ENCODE data around the gene BLID.

BLID gene

DNA sequence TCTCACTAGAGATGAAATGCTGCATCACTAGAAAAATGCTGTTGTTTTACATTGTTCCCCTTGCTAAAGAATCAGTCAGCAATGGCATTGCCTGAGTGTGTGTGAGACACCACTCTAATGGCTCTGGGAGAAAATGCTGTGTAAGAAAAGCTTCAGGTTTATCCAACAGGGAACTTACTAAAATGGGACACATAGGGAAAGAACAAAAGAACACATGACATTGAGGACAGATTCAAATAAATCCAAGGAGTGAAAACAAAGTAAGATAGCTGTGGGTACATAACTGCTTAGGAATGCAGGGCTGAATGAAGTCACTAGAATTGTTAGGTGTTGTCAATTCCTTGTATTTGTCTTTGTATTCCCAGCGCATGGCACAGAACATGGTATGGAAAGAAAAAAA, 24.2 kb downstream of the BLID start:
- Histone ChIP-seq H3K4me1 (ENCODE audit: control insufficient read depth, insufficient read depth, low read length) (no peaks in the 10 kb centered on the region), H3K36me3 (ENCODE audit: control insufficient read depth, insufficient read depth, low read length) (no peaks in the 10 kb centered on the region), H3K9ac (ENCODE audit: low read depth, low read length) (no peak overlapping the region), H3K4me3 (ENCODE audit: low read depth, low read length) (no peak overlapping the region), H3K9me3 (ENCODE audit: control insufficient read depth, insufficient read depth, low read length) (no peaks in the 10 kb centered on the region), H3K27me3 (ENCODE audit: control insufficient read depth, insufficient read depth, low read length) (no peaks in the 10 kb centered on the region)

DNA sequence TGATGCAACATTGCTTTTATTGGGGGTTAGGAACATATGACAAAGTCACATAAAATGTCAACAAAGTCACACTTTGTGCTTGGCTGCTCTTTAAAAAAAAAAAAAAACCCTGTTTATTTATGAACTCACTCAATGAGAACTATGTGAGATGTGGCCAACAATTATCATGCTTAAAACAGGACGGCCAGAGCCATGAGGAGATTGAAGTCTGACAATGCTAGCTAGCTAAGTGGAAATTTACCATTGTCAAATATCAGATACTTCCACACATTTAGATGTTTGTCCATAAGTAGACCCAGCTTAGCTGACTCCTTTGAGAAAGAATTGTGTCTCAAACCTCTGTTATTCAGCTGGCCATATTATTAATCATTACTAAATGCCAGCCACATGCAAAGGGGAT, 26.9 kb downstream of the BLID start:
- Histone ChIP-seq H3K27me3 (ENCODE audit: control insufficient read depth, insufficient read depth, low read length) (no peaks in the 10 kb centered on the region), H3K36me3 (ENCODE audit: control insufficient read depth, insufficient read depth, low read length) (no peaks in the 10 kb centered on the region), H3K9me3 (ENCODE audit: control insufficient read depth, insufficient read depth, low read length) (no peaks in the 10 kb centered on the region), H3K4me1 (ENCODE audit: control insufficient read depth, insufficient read depth, low read length) (no peaks in the 10 kb centered on the region), H3K4me3 (ENCODE audit: low read depth, low read length) (no peak overlapping the region), H3K9ac (ENCODE audit: low read depth, low read length) (no peak overlapping the region)

DNA sequence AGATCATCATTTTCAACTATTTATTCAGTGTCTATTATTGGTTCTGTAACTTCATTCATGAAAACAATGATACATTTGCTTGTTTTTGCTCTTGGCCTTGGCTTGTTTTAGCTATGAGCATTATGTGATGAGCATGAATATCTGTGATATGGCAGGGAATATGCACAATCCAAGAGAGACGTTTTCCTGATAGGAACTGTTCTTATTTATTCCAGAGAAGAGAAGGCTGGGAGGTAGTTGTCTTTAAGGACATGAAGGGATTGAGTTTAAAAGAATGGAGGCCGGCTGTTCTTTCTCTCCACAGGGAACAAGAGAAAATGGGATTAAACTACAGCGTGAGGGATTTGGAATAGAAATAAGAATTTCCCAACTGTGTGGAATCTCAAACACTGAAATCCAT, 30.3 kb downstream of the BLID start:
- no peaks in the 10 kb centered on the region for H3K4me1 ChIP-seq (ENCODE audit: control insufficient read depth, insufficient read depth, low read length)
- no peak overlapping the region for H3K9ac ChIP-seq (ENCODE audit: low read depth, low read length)
- H3K9me3 ChIP-seq (ENCODE audit: control insufficient read depth, insufficient read depth, low read length), result no peaks in the 10 kb centered on the region
- H3K27me3 ChIP-seq (ENCODE audit: control insufficient read depth, insufficient read depth, low read length), result no peaks in the 10 kb centered on the region
- no peak overlapping the region for H3K4me3 ChIP-seq (ENCODE audit: low read depth, low read length)
- H3K36me3 ChIP-seq (ENCODE audit: control insufficient read depth, insufficient read depth, low read length), result no peaks in the 10 kb centered on the region

DNA sequence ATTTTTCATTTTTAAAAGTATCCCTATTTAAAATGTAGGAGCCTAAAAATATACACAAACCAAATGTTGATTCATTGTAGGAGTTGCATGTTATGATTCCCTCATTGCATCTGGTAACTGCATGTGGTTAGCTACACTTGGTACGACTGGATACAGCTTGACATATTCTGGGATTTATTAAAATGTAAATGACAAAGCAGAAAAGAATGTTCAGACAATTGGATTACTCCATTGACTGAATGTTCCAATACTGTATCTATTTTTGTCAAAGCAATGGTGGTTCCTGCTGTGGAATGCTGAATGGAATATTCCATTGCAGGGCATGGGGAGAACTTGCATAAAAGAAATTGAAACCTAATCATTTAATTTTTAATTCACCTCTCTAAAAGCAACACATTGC, 30.8 kb downstream of the BLID start:
- Histone ChIP-seq H3K36me3 (ENCODE audit: control insufficient read depth, insufficient read depth, low read length) (no peaks in the 10 kb centered on the region), H3K9me3 (ENCODE audit: control insufficient read depth, insufficient read depth, low read length) (no peaks in the 10 kb centered on the region), H3K4me3 (ENCODE audit: low read depth, low read length) (no peak overlapping the region), H3K4me1 (ENCODE audit: control insufficient read depth, insufficient read depth, low read length) (no peaks in the 10 kb centered on the region), H3K27me3 (ENCODE audit: control insufficient read depth, insufficient read depth, low read length) (no peaks in the 10 kb centered on the region), H3K9ac (ENCODE audit: low read depth, low read length) (no peak overlapping the region)

DNA sequence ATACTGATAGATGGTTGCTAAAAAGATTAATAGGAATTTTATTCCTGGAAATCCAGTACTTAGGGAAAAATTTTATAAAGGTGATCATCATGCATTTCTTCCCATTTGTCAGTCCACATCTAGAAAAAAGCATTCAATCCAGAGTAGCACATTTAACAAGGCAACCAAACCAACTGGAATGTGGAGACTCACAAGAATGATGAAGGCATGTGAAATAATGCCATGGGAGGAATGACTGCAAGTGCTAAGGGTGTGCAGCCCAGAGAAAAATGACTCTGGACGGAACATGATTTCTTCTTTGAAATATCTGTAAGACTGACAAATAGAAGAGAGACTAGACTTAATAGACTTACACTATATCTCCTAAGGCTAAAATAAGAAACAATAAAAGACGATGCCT, 33.8 kb downstream of the BLID start:
- no peaks in the 10 kb centered on the region for H3K4me1 ChIP-seq (ENCODE audit: control insufficient read depth, insufficient read depth, low read length)
- no peak overlapping the region for H3K4me3 ChIP-seq (ENCODE audit: low read depth, low read length)
- no peaks in the 10 kb centered on the region for H3K27me3 ChIP-seq (ENCODE audit: control insufficient read depth, insufficient read depth, low read length)
- no peaks in the 10 kb centered on the region for H3K36me3 ChIP-seq (ENCODE audit: control insufficient read depth, insufficient read depth, low read length)
- no peaks in the 10 kb centered on the region for H3K9me3 ChIP-seq (ENCODE audit: control insufficient read depth, insufficient read depth, low read length)
- H3K9ac ChIP-seq (ENCODE audit: low read depth, low read length), result no peak overlapping the region

DNA sequence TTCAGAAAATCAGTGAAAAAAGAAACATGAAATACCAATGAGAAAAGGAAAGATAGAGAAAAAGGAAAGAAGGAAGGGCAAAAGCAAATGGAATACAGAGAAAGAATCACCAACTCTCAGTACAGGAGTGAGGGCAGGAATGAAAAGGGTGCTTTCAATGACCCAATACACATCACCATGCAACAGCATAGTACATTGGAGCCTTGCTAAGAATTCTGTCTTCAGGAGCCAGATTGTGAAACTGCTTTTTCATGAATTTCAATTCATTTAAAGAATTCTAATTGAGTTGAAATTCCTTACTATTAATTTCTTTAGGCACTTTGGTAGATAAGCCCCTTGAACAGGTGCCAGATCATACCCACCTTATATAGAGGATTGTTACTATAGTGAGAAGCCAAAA, 34.9 kb downstream of the BLID start:
- H3K9ac ChIP-seq (ENCODE audit: low read depth, low read length), result no peak overlapping the region
- no peaks in the 10 kb centered on the region for H3K4me1 ChIP-seq (ENCODE audit: control insufficient read depth, insufficient read depth, low read length)
- no peaks in the 10 kb centered on the region for H3K9me3 ChIP-seq (ENCODE audit: control insufficient read depth, insufficient read depth, low read length)
- H3K36me3 ChIP-seq (ENCODE audit: control insufficient read depth, insufficient read depth, low read length), result no peaks in the 10 kb centered on the region
- no peak overlapping the region for H3K4me3 ChIP-seq (ENCODE audit: low read depth, low read length)
- H3K27me3 ChIP-seq (ENCODE audit: control insufficient read depth, insufficient read depth, low read length), result no peaks in the 10 kb centered on the region

DNA sequence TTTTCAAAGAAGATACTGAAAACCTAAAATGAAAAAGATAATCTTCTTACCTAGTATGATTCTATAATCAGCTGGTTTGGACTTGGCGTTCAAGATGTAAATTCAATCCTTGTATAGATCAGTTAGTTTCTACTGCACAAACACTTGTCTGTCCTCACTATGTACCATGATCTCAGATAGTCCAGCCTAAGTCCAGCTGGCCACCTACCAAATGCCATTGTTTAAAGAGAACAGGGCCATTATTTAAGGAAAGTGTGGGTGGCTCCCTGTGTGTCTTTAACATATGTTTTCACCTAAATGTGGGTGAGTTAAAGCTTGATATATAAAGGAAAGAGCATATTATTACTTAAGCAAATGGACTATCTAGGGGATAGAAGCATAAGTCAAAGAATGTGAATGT, 38.6 kb downstream of the BLID start:
- no peak overlapping the region for H3K9ac ChIP-seq (ENCODE audit: low read depth, low read length)
- H3K36me3 ChIP-seq (ENCODE audit: control insufficient read depth, insufficient read depth, low read length), result no peaks in the 10 kb centered on the region
- H3K27me3 ChIP-seq (ENCODE audit: control insufficient read depth, insufficient read depth, low read length), result no peaks in the 10 kb centered on the region
- no peaks in the 10 kb centered on the region for H3K4me1 ChIP-seq (ENCODE audit: control insufficient read depth, insufficient read depth, low read length)
- no peaks in the 10 kb centered on the region for H3K9me3 ChIP-seq (ENCODE audit: control insufficient read depth, insufficient read depth, low read length)
- no peak overlapping the region for H3K4me3 ChIP-seq (ENCODE audit: low read depth, low read length)

DNA sequence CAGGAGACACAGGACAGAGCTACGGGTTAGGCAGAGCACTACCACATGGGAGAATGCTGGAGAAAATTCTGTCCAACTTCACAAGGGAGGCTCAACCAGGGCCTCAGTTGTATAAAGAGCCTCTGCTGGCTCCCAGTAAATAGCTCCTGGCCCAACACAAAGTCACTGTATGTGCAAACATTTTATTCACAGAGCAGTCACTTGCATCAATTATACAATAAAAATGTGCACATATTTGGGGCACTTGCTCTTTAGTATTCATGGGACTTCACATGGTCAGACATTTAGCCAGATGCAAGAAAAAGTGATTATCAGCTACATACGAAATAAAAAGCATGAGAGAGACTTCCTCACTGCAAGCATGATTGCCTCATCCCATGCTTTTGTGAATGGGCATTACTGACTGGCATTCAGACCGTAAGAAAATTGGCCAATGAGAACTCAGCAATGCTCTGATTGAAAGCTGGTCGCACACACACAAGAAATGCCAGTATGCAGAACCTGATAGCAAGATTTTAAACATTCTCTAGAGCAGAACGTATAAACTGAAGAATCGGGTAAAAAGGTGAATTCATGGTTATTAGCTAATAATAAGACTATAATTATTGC, 39.4 kb downstream of the BLID start:
- no peak overlapping the region for H3K9ac ChIP-seq (ENCODE audit: low read depth, low read length)
- H3K36me3 ChIP-seq (ENCODE audit: control insufficient read depth, insufficient read depth, low read length), result no peaks in the 10 kb centered on the region
- H3K9me3 ChIP-seq (ENCODE audit: control insufficient read depth, insufficient read depth, low read length), result no peaks in the 10 kb centered on the region
- no peak overlapping the region for H3K4me3 ChIP-seq (ENCODE audit: low read depth, low read length)
- H3K4me1 ChIP-seq (ENCODE audit: control insufficient read depth, insufficient read depth, low read length), result no peaks in the 10 kb centered on the region
- H3K27me3 ChIP-seq (ENCODE audit: control insufficient read depth, insufficient read depth, low read length), result no peaks in the 10 kb centered on the region

DNA sequence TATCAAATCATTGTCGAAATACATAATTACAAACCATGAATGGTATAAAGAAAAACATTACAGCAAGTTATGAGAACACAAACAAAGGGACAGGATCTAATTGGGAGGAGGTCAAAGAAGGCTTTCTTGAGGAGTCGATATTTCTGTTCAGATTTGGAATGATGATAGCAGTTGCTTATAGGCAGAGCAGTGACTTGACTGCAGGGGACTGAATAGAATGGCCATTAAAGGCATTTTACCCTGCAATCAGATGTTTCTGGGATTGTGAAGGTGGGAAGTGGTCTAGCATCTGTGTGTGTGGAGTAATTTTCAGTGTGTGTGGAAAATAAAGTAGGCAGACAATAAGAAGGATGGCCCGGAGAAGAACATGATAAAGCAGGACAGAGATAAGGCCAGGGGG, 41.0 kb downstream of the BLID start:
- Histone ChIP-seq H3K36me3 (ENCODE audit: control insufficient read depth, insufficient read depth, low read length) (no peaks in the 10 kb centered on the region), H3K27me3 (ENCODE audit: control insufficient read depth, insufficient read depth, low read length) (no peaks in the 10 kb centered on the region), H3K4me3 (ENCODE audit: low read depth, low read length) (no peak overlapping the region), H3K9me3 (ENCODE audit: control insufficient read depth, insufficient read depth, low read length) (no peaks in the 10 kb centered on the region), H3K4me1 (ENCODE audit: control insufficient read depth, insufficient read depth, low read length) (no peaks in the 10 kb centered on the region), H3K9ac (ENCODE audit: low read depth, low read length) (no peak overlapping the region)

DNA sequence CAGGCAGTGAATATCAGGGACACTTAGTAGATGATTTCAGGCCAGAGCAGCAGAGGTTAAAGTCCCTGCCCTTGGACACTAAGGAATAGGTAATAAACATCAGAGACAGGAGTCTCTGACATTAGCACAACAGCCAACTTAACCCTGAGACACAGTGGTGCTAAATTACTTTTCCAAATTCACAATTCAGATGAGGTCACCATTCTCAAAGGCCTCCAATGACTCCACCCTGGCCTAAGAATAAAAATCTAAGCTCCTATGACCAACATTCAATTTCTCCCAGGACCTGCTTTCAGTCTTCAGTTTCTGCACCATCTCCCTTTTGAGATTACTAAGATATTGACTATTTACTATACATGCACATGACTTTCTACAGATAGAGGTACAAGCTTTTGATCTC, 42.0 kb downstream of the BLID start:
- H3K4me3 ChIP-seq (ENCODE audit: low read depth, low read length), result no peak overlapping the region
- H3K36me3 ChIP-seq (ENCODE audit: control insufficient read depth, insufficient read depth, low read length), result no peaks in the 10 kb centered on the region
- no peaks in the 10 kb centered on the region for H3K9me3 ChIP-seq (ENCODE audit: control insufficient read depth, insufficient read depth, low read length)
- H3K4me1 ChIP-seq (ENCODE audit: control insufficient read depth, insufficient read depth, low read length), result no peaks in the 10 kb centered on the region
- H3K27me3 ChIP-seq (ENCODE audit: control insufficient read depth, insufficient read depth, low read length), result no peaks in the 10 kb centered on the region
- H3K9ac ChIP-seq (ENCODE audit: low read depth, low read length), result no peak overlapping the region

DNA sequence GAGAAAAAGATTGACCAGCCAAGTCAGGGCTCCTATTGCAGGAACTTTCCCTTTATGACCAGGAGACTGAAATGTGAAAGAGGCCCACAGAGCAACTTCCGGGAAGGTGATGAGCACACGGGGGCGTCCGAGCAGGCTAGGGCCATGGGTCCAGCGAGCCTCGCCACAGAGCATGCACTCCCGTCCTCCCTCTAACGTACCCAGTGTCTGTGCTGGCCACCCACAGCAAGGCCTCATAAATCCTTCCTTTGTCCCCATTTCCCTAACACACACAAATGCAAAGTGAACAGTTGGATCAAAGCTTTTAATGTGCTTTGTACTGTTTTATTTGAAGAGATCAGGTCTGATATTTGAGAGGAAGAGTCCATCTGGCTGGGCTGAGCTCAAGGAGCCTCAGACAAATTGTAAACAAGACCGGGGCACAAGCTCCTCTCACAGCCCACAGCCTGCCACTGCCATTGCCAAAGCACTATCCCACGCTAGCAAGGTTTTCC, 44.3 kb downstream of the BLID start:
- H3K36me3 ChIP-seq (ENCODE audit: control insufficient read depth, insufficient read depth, low read length), result no peaks in the 10 kb centered on the region
- H3K4me1 ChIP-seq (ENCODE audit: control insufficient read depth, insufficient read depth, low read length), result no peaks in the 10 kb centered on the region
- H3K27me3 ChIP-seq (ENCODE audit: control insufficient read depth, insufficient read depth, low read length), result no peaks in the 10 kb centered on the region
- H3K9ac ChIP-seq (ENCODE audit: low read depth, low read length), result no peak overlapping the region
- no peaks in the 10 kb centered on the region for H3K9me3 ChIP-seq (ENCODE audit: control insufficient read depth, insufficient read depth, low read length)
- H3K4me3 ChIP-seq (ENCODE audit: low read depth, low read length), result no peak overlapping the region

DNA sequence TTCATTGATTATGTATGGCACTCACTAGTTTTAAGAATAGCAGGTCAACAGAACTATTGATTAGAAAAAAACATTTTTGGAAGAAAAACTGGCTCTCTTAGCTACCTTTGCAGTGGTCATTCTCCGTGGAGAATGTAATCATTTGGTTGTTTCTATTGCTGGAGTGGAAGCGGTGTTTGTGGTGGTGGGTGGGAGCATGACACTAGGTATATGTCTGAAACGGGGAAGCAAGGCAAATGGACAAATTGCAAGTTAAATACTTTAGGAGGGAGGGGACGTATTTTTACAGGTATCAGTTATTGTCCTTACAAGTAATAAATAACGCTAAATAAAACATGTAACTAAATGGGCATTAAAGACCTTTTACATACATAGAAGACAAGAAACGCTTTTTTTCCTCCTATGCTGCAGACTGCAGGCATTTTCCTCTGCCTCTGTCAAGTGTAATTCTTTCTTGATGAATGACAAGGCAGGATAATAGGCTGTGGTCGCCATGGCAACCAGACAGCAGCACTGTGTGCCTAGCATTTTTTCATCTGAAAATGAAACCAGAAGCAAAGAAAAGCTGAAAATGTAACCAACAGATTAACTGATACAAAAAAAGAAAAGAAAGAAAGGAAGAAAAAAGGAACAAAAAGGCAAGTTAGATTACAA, 46.2 kb downstream of the BLID start:
- no peak overlapping the region for H3K4me3 ChIP-seq (ENCODE audit: low read depth, low read length)
- no peaks in the 10 kb centered on the region for H3K27me3 ChIP-seq (ENCODE audit: control insufficient read depth, insufficient read depth, low read length)
- H3K36me3 ChIP-seq (ENCODE audit: control insufficient read depth, insufficient read depth, low read length), result no peaks in the 10 kb centered on the region
- no peaks in the 10 kb centered on the region for H3K9me3 ChIP-seq (ENCODE audit: control insufficient read depth, insufficient read depth, low read length)
- H3K4me1 ChIP-seq (ENCODE audit: control insufficient read depth, insufficient read depth, low read length), result no peaks in the 10 kb centered on the region
- no peak overlapping the region for H3K9ac ChIP-seq (ENCODE audit: low read depth, low read length)

Data from iPS-15b (cell line).